Spleen (tissue), 7 donors: ENCODE data around the gene FCGBP.

Experiments used
- POLR2A ChIP-seq, 3 donors: fragments of 450-650 bp; IDR thresholded peaks; one replicate each; pipeline ENCODE4 v1.5.1; 2017; ENCODE audit warnings: antibody characterized with exemption in 3 of 3, mild to moderate bottlenecking in 1 of 3
- POLR2AphosphoS5 ChIP-seq, 3 donors: sonication (generic); formaldehyde crosslinking; IDR thresholded peaks; one replicate each; pipeline ENCODE4 v1.5.1; 2017; ENCODE audit warnings: antibody characterized with exemption in 3 of 3
- TF ChIP-seq, protein P1 (sequence below), 11 experiments: fragments of 200-600 bp in 7 of 11; fragments of 450-650 bp in 4 of 11; sonication (generic) in 4 of 11; IDR thresholded peaks in 8 of 11; conservative IDR thresholded peaks in 3 of 11; 1 replicate in 7 of 11; 2 replicates in 4 of 11; pipeline versions ENCODE4 v1.4.0 to v1.8.0; 2016 to 2021; ENCODE audit warnings: antibody characterized with exemption in 11 of 11, inconsistent platforms in 4 of 11, mild to moderate bottlenecking in 1 of 11
- donor health status: DM: no; HTN: no; CAD: no; lungs with moderate emphysema.
- donor health status: DM: no; HTN: no; CAD: no.
- donor health status: DM: no; HTN: no; CAD: no.

DNA sequence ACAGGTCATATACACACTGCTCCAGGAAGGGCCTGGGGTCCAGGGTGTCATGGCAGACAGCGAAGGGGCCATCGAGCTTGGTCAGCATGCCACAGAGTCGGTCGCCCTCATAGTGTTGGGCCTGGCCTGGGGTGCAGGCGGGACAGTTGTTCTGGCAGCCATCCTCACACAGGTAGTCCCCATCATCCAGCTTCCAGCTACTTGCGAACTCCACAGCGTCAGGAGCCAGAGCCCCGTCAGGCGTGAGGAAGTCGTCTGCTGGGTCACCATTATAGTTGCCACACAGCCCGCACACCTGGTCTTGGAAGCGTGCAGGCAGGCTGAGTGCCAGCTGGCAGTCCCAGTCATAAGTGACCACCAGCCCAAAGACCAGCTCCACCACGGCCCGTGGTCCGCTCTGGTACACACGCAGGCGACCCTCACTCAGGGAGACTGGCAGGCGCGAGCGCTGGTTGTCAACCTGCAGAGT is 16.2 kb downstream of the FCGBP start:
- TF ChIP-seq, protein P1, sequence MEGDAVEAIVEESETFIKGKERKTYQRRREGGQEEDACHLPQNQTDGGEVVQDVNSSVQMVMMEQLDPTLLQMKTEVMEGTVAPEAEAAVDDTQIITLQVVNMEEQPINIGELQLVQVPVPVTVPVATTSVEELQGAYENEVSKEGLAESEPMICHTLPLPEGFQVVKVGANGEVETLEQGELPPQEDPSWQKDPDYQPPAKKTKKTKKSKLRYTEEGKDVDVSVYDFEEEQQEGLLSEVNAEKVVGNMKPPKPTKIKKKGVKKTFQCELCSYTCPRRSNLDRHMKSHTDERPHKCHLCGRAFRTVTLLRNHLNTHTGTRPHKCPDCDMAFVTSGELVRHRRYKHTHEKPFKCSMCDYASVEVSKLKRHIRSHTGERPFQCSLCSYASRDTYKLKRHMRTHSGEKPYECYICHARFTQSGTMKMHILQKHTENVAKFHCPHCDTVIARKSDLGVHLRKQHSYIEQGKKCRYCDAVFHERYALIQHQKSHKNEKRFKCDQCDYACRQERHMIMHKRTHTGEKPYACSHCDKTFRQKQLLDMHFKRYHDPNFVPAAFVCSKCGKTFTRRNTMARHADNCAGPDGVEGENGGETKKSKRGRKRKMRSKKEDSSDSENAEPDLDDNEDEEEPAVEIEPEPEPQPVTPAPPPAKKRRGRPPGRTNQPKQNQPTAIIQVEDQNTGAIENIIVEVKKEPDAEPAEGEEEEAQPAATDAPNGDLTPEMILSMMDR (IDR thresholded peaks at IDR 0.05 in 8 of 11, conservative IDR thresholded peaks at IDR 0.05 in 3 of 11), result no peak
- TF ChIP-seq POLR2A (IDR thresholded peaks at IDR 0.05) (no peak), POLR2AphosphoS5 (IDR thresholded peaks at IDR 0.05) (no peak)
